ENCODE measurements around the gene ETV3.

DNA sequence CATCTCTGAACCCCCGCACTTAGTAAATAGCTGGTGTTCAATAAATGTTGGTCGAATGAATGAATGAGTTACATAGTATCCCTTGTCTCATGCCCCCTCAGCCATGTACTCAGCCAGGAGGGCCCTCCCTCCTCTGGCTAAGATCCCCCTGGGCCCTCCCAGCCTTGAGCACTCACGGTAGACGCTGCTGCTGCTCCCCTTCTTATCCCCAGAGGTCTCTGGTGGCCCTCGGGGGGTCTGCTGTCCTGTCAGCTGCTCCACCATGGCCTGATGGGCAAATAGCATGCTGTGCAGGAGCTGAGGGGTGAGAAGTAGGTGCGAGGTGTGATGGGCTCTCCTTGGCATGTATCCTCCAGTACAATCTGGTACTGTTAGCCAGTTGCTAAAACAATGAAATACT is 40.5 kb downstream of the ETV3 start:
- TF ChIP-seq TAF1 (IDR thresholded peaks at IDR 0.05; ENCODE audit: low read depth, low read length) (no peak), CHD2 (IDR thresholded peaks at IDR 0.05; ENCODE audit: low read length) (no peak), EGR1 (IDR thresholded peaks at IDR 0.05; ENCODE audit: borderline replicate concordance, low read depth, low read length) (no peak), SP1 (IDR thresholded peaks at IDR 0.05; ENCODE audit: low read depth, low read length) (no peak), JUN (IDR thresholded peaks at IDR 0.05; ENCODE audit: low read depth, low read length) (no peak), EP300 (IDR thresholded peaks at IDR 0.05; ENCODE audit: borderline replicate concordance in 1 of 2, low read depth in 2 of 2, low read length in 2 of 2) (no peak), CTCF (IDR thresholded peaks at IDR 0.05; ENCODE audit: control extremely low read depth in 1 of 3, insufficient read depth in 1 of 3, low read depth in 1 of 3, low read length in 3 of 3) (no peak), MAFK (IDR thresholded peaks at IDR 0.05; ENCODE audit: low read depth, low read length) (no peak), SIN3A (conservative IDR thresholded peaks at IDR 0.05 in 1 of 2, IDR thresholded peaks at IDR 0.05 in 1 of 2; ENCODE audit: low read depth in 1 of 2, low read length in 2 of 2) (no peak)

Measured in H1 (cell line).